H1 (cell line): ENCODE results near the gene FHIT. TPM values are rescaled to one million over a fixed set of nuclear protein-coding genes. Genes with fewer than 3 reads are reported as not detected.

Source experiments
- CTCF ChIA-PET: fragments of 300-600 bp; sonication (Branson Sonifier 250); formaldehyde crosslinking; loops from one replicate; lab custom pipeline; 2021; ENCODE audit not compliant: partially characterized antibody; lab: Charles Lee
- POLR2A ChIA-PET: fragments of 300-600 bp; sonication (Branson Sonifier 250); formaldehyde crosslinking; loops from one replicate; lab custom pipeline; 2021; ENCODE audit warnings: inconsistent platforms; ENCODE audit not compliant: partially characterized antibody; lab: Charles Lee
- DNase-seq, 2 experiments: peaks; one replicate each; pipeline versions ENCODE4 v3.0.0 to v3.0.0-alpha.2; 2010 to 2022; ENCODE audit warnings: low spot score in 2 of 2, low read depth in 1 of 2, mixed read lengths in 1 of 2
- FAIRE-seq: peaks from 2 replicates; lab custom pipeline; 2011; peaks lifted over from hg19 to GRCh38; lab: Jason Lieb, UNC
- H2AFZ ChIP-seq: 2 replicates; pipeline ENCODE4 v1.8.1; 2012; ENCODE audit warnings: low read length, inconsistent platforms
- H2AK5ac ChIP-seq: 2 replicates; pipeline ENCODE4 v1.6.1; 2013; ENCODE audit warnings: low read depth, low read length
- H2BK120ac ChIP-seq: replicated peaks from 2 replicates; pipeline ENCODE3; 2013; ENCODE audit warnings: low read depth, low read length, inconsistent platforms
- H2BK12ac ChIP-seq: 2 replicates; pipeline ENCODE4 v1.6.1; 2013; ENCODE audit warnings: low read depth, low read length
- H2BK15ac ChIP-seq: 2 replicates; pipeline ENCODE4 v1.6.1; 2013; ENCODE audit warnings: low read length
- H2BK20ac ChIP-seq: 2 replicates; pipeline ENCODE4 v1.6.1; 2013; ENCODE audit warnings: low read length
- H2BK5ac ChIP-seq: 2 replicates; pipeline ENCODE4 v1.6.1; 2013; ENCODE audit warnings: low read depth, low read length
- H3K14ac ChIP-seq: 2 replicates; pipeline ENCODE4 v1.6.1; 2013; ENCODE audit warnings: inconsistent platforms; ENCODE audit not compliant: insufficient read length
- H3K18ac ChIP-seq: 2 replicates; pipeline ENCODE4 v1.6.1; 2013; ENCODE audit warnings: low read length; ENCODE audit errors: extremely low read depth
- H3K23ac ChIP-seq: 2 replicates; pipeline ENCODE4 v1.6.1; 2013; ENCODE audit warnings: inconsistent platforms; ENCODE audit not compliant: insufficient read length
- H3K23me2 ChIP-seq: 2 replicates; pipeline ENCODE4 v1.6.1; 2013; ENCODE audit warnings: low read depth, low read length
- H3K27ac ChIP-seq: 2 replicates; pipeline ENCODE4 v1.6.1; 2011; ENCODE audit warnings: low read depth, low read length, inconsistent platforms
- H3K27me3 ChIP-seq, 4 experiments: replicated peaks in 1 of 4; 1 replicate in 1 of 4; 2 replicates in 3 of 4; pipeline versions ENCODE4 v1.6.1 to v1.8.1; 2011 to 2013; ENCODE audit warnings: low read length in 3 of 4, mild to moderate bottlenecking in 3 of 4, inconsistent platforms in 2 of 4, mixed read lengths in 2 of 4, moderate library complexity in 1 of 4; ENCODE audit not compliant: control insufficient read depth in 3 of 4, insufficient read depth in 3 of 4; ENCODE audit errors: extremely low read depth in 1 of 4
- H3K36me3 ChIP-seq, 4 experiments: 2 replicates each; pipeline versions ENCODE4 v1.6.1 to v1.8.1; 2011 to 2013; ENCODE audit warnings: mild to moderate bottlenecking in 4 of 4, low read length in 3 of 4, moderate library complexity in 2 of 4, control low read depth in 1 of 4, inconsistent platforms in 1 of 4; ENCODE audit not compliant: insufficient read depth in 4 of 4, control insufficient read depth in 2 of 4
- H3K4ac ChIP-seq: replicated peaks from 2 replicates; pipeline ENCODE3; 2013; ENCODE audit warnings: low read length, low read depth, mixed read lengths, inconsistent platforms; ENCODE audit not compliant: insufficient read length
- H3K4me1 ChIP-seq, 4 experiments: replicated peaks in 1 of 4; 1 replicate in 1 of 4; 2 replicates in 3 of 4; pipeline versions ENCODE4 v1.6.1 to v1.8.1; 2011 to 2013; ENCODE audit warnings: low read length in 3 of 4, inconsistent platforms in 2 of 4, mixed read lengths in 1 of 4; ENCODE audit not compliant: insufficient read depth in 4 of 4, control insufficient read depth in 3 of 4
- H3K4me2 ChIP-seq, 2 experiments: 2 replicates each; pipeline versions ENCODE4 v1.6.1 to v1.8.1; 2011 to 2013; ENCODE audit warnings: low read depth in 2 of 2, low read length in 2 of 2, control low read depth in 1 of 2, inconsistent platforms in 1 of 2, mild to moderate bottlenecking in 1 of 2; ENCODE audit not compliant: insufficient read depth in 1 of 2
- H3K4me3 ChIP-seq, 4 experiments: fragments of 200-600, 300-600 bp in 1 of 4; sonication (generic), shearing (Covaris generic), sonication (Bioruptor Twin) in 1 of 4; 2 replicates each; pipeline versions ENCODE4 v1.5.1 to v1.8.1; 2011 to 2016; ENCODE audit warnings: low read length in 4 of 4, low read depth in 3 of 4, control low read depth in 2 of 4, inconsistent platforms in 2 of 4, mild to moderate bottlenecking in 2 of 4, mixed read lengths in 1 of 4, moderate library complexity in 1 of 4; ENCODE audit not compliant: insufficient read depth in 2 of 4; ENCODE audit errors: extremely low read depth in 1 of 4
- H3K56ac ChIP-seq: replicated peaks from 2 replicates; pipeline ENCODE3; 2013; ENCODE audit warnings: low read depth, mild to moderate bottlenecking, mixed read lengths, low read length, inconsistent platforms; ENCODE audit not compliant: insufficient read length
- H3K79me1 ChIP-seq: 2 replicates; pipeline ENCODE4 v1.6.1; 2013; ENCODE audit warnings: low read depth, low read length, control low read depth
- H3K79me2 ChIP-seq, 2 experiments: 2 replicates each; pipeline versions ENCODE4 v1.6.1 to v1.8.1; 2012 to 2013; ENCODE audit warnings: low read length in 2 of 2, mild to moderate bottlenecking in 2 of 2, inconsistent platforms in 1 of 2; ENCODE audit not compliant: insufficient read depth in 2 of 2, control insufficient read depth in 1 of 2
- H3K9ac ChIP-seq, 4 experiments: replicated peaks in 1 of 4; 1 replicate in 1 of 4; 2 replicates in 3 of 4; pipeline versions ENCODE4 v1.6.1 to v1.8.1; 2011 to 2013; ENCODE audit warnings: low read depth in 3 of 4, low read length in 3 of 4, control low read depth in 2 of 4, mild to moderate bottlenecking in 2 of 4, moderate library complexity in 2 of 4, inconsistent platforms in 1 of 4; ENCODE audit errors: extremely low read depth in 1 of 4
- H3K9me3 ChIP-seq, 2 experiments: 2 replicates each; pipeline versions ENCODE4 v1.6.1 to v1.8.1; 2012 to 2013; ENCODE audit warnings: mild to moderate bottlenecking in 2 of 2, moderate library complexity in 2 of 2, control low read depth in 1 of 2, inconsistent platforms in 1 of 2, low read depth in 1 of 2, low read length in 1 of 2, mixed read lengths in 1 of 2; ENCODE audit not compliant: insufficient read depth in 2 of 2
- H4K20me1 ChIP-seq, 2 experiments: replicated peaks in 1 of 2; 2 replicates each; pipeline versions ENCODE3 to v1.8.1; 2011 to 2013; ENCODE audit warnings: inconsistent platforms in 2 of 2, low read length in 2 of 2, mild to moderate bottlenecking in 1 of 2; ENCODE audit not compliant: insufficient read depth in 2 of 2, control insufficient read depth in 1 of 2
- H4K5ac ChIP-seq: 2 replicates; pipeline ENCODE4 v1.6.1; 2013; ENCODE audit warnings: low read length, low read depth, mixed read lengths, inconsistent platforms; ENCODE audit not compliant: insufficient read length
- H4K8ac ChIP-seq: 2 replicates; pipeline ENCODE4 v1.8.0; 2013; ENCODE audit warnings: mild to moderate bottlenecking, moderate library complexity, low read length, inconsistent platforms; ENCODE audit not compliant: insufficient read depth; ENCODE audit errors: extremely low read depth
- H4K91ac ChIP-seq: replicated peaks from 2 replicates; pipeline ENCODE3; 2013; ENCODE audit warnings: low read length, mixed read lengths, inconsistent platforms; ENCODE audit not compliant: insufficient read length
- BCL11A ChIP-seq, 2 experiments: IDR thresholded peaks; one replicate each; pipeline ENCODE4 v1.6.1; 2011; ENCODE audit warnings: low read depth in 2 of 2, low read length in 2 of 2, mild to moderate bottlenecking in 2 of 2
- CBX5 ChIP-seq: fragments of 300-800, 300-1000 bp; sonication (generic); IDR thresholded peaks from 2 replicates; pipeline ENCODE4 v1.7.1; 2016; ENCODE audit warnings: antibody characterized with exemption, low read length, low read depth
- CBX8 ChIP-seq: fragments of 300-800, 300-1000 bp; sonication (generic); IDR thresholded peaks from 2 replicates; pipeline ENCODE4 v1.7.1; 2016; ENCODE audit warnings: low read depth, low read length, borderline replicate concordance
- CEBPB ChIP-seq: IDR thresholded peaks from 2 replicates; pipeline ENCODE4 v1.6.1; 2012; ENCODE audit warnings: low read depth, low read length
- E2F6 ChIP-seq: IDR thresholded peaks from 2 replicates; pipeline ENCODE4 v1.6.1; 2012; ENCODE audit warnings: inconsistent platforms
- KDM1A ChIP-seq: fragments of 200-600, 300-600 bp; sonication (generic); IDR thresholded peaks from 2 replicates; pipeline ENCODE4 v1.7.1; 2016; ENCODE audit warnings: mild to moderate bottlenecking, low read length, borderline replicate concordance
- KDM4A ChIP-seq: IDR thresholded peaks from one replicate; pipeline ENCODE4 v1.7.1; 2012; ENCODE audit warnings: low read depth, mild to moderate bottlenecking, moderate library complexity, low read length, inconsistent platforms; ENCODE audit not compliant: severe bottlenecking
- KDM5A ChIP-seq: fragments of 200-600 bp; IDR thresholded peaks from 2 replicates; pipeline ENCODE4 v1.7.1; 2012; ENCODE audit warnings: mild to moderate bottlenecking, low read length, inconsistent platforms, mixed read lengths
- PHF8 ChIP-seq: fragments of 200-600 bp; sonication (generic); conservative IDR thresholded peaks from 2 replicates; pipeline ENCODE4 v1.7.1; 2012; ENCODE audit warnings: low read depth, mild to moderate bottlenecking, inconsistent platforms, low read length, moderate library complexity
- RNF2 ChIP-seq: fragments of 200-900, 300-1000 bp; sonication (generic); IDR thresholded peaks from 2 replicates; pipeline ENCODE4 v1.7.1; 2016; ENCODE audit warnings: borderline replicate concordance, low read depth, mild to moderate bottlenecking, antibody characterized with exemption, low read length; ENCODE audit not compliant: poor library complexity, severe bottlenecking; ENCODE audit errors: missing control alignments
- USF2 ChIP-seq: IDR thresholded peaks from 2 replicates; pipeline ENCODE4 v1.6.1; 2011; ENCODE audit warnings: low read length, improper control_type of control experiment
- YY1 ChIP-seq: IDR thresholded peaks from 2 replicates; pipeline ENCODE4 v1.6.1; 2011; ENCODE audit warnings: low read depth, mild to moderate bottlenecking, low read length
- ZNF274 ChIP-seq: IDR thresholded peaks from 2 replicates; pipeline ENCODE4 v1.7.0; 2012; ENCODE audit warnings: low read length, borderline replicate concordance; ENCODE audit errors: extremely low read depth
- WGBS, 2 experiments: shearing (Covaris generic) in 1 of 2; methylation state at CpG; one replicate each; pipeline versions ENCODE4 v1.1.6 to v1.1.7; 2013 to 2015; ENCODE audit warnings: low lambda C conversion rate in 2 of 2, mixed read lengths in 2 of 2, inconsistent platforms in 1 of 2, low coverage in 1 of 2, missing lambda C conversion rate in 1 of 2; ENCODE audit not compliant: insufficient replicate concordance in 2 of 2, insufficient coverage in 1 of 2, insufficient read length in 1 of 2; ENCODE audit errors: extremely low coverage in 1 of 2, missing lambda C conversion rate in 1 of 2; 5-methylcytosine and 5-hydroxymethylcytosine counted together
- polyA plus RNA-seq, 7 experiments: library from polyadenylated mRNA; depleted of rRNA in 3 of 7; stranded (reverse) in 5 of 7; unstranded in 2 of 7; fragments of >200 nt in 5 of 7; fragments of 200-250 nt in 2 of 7; gene quantifications; 1 replicate in 5 of 7; 2 replicates in 1 of 7; 4 replicates in 1 of 7; pipeline versions ENCODE4 v1.2.1 to v1.2.3, GENCODE V29; 2011 to 2013; ENCODE audit warnings: missing spikeins in 2 of 7, mixed read lengths in 2 of 7
- total RNA-seq: library from RNA; stranded (reverse); fragmentation: NEBNext Ultra II Directional; extraction: Animal tissue kit (Norgen Biotek cat#: 25700); gene quantifications from 2 replicates; pipeline ENCODE4 v1.2.1, GENCODE V29; 2021

FHIT gene
- total and polyA plus RNA-seq, 2 of the 8 experiments (the other 6 are each of a cell fraction or from before 2014, with no cell fraction given), result 1.2 to 3.2 TPM

GRCh38 chr3:60158035-60158434 is 1093.2 kb downstream of the FHIT start:
- peaks cover 0 to 1% (median 0%) of the 10 kb centered on the region in 4 experiments; a peak in 1 of 7 replicates for H3K27me3 ChIP-seq
- no peak overlapping the region for H2BK5ac ChIP-seq
- no peak overlapping the region for H4K5ac ChIP-seq
- no peak for FAIRE-seq
- no peaks in the 10 kb centered on the region for H3K79me2 ChIP-seq
- H3K9ac ChIP-seq, result no peak overlapping the region
- no peak overlapping the region for H2AFZ ChIP-seq
- H3K56ac ChIP-seq, result no peak overlapping the region
- H4K8ac ChIP-seq, result no peak overlapping the region
- no peak overlapping the region for H3K27ac ChIP-seq
- no peaks in the 10 kb centered on the region for H3K9me3 ChIP-seq
- no peak overlapping the region for H4K91ac ChIP-seq
- no peaks in the 10 kb centered on the region for H3K36me3 ChIP-seq
- POLR2A ChIA-PET, result no interaction called here
- no peak overlapping the region for H3K4me3 ChIP-seq
- no peak overlapping the region for H3K14ac ChIP-seq
- DNase-seq, result no peak
- H4K20me1 ChIP-seq, result no peaks in the 10 kb centered on the region
- H2AK5ac ChIP-seq, result no peak overlapping the region
- H3K18ac ChIP-seq, result no peak overlapping the region
- H3K4me1 ChIP-seq, result no peaks in the 10 kb centered on the region
- no peak overlapping the region for H2BK12ac ChIP-seq
- no peak overlapping the region for H2BK15ac ChIP-seq
- H2BK120ac ChIP-seq, result no peak overlapping the region
- H2BK20ac ChIP-seq, result no peak overlapping the region
- H3K23ac ChIP-seq, result no peak overlapping the region
- no peaks in the 10 kb centered on the region for H3K23me2 ChIP-seq
- CTCF ChIA-PET, result no interaction called here
- H3K4me2 ChIP-seq, result no peak overlapping the region
- 90% methylated on average over 2 of the region's 2 CpGs; no CpG with 5 or more reads in 1 of the 2 experiments for WGBS, 2 experiments
- no peaks in the 10 kb centered on the region for H3K79me1 ChIP-seq
- H3K4ac ChIP-seq, result no peak overlapping the region
- TF ChIP-seq USF2, result no peak
- TF ChIP-seq ZNF274, result no peak
- TF ChIP-seq KDM4A, result no peak
- TF ChIP-seq KDM1A, result no peak
- no peak for TF ChIP-seq PHF8
- no peak for TF ChIP-seq E2F6
- no peak for TF ChIP-seq CEBPB
- TF ChIP-seq RNF2, result no peak
- no peak for TF ChIP-seq BCL11A (IDR thresholded peaks at IDR 0.05; ENCODE audit: low read depth in 2 of 2, low read length in 2 of 2)
- no peak for TF ChIP-seq YY1
- TF ChIP-seq KDM5A, result no peak
- TF ChIP-seq CBX5, result no peak
- TF ChIP-seq CBX8, result no peak
